ENCODE results near the gene LRRC42. TPM values are rescaled to one million over a fixed set of nuclear protein-coding genes. Genes with fewer than 3 reads are reported as not detected.
"Not testable (repeated sequence)": the region's sequence is repeated elsewhere in the genome, so short reads cannot be mapped to it uniquely, and the experiment has no call there.

The LRRC42 gene
- total RNA-seq, 1 experiment from 2014 or later = 38.1 TPM

DNA sequence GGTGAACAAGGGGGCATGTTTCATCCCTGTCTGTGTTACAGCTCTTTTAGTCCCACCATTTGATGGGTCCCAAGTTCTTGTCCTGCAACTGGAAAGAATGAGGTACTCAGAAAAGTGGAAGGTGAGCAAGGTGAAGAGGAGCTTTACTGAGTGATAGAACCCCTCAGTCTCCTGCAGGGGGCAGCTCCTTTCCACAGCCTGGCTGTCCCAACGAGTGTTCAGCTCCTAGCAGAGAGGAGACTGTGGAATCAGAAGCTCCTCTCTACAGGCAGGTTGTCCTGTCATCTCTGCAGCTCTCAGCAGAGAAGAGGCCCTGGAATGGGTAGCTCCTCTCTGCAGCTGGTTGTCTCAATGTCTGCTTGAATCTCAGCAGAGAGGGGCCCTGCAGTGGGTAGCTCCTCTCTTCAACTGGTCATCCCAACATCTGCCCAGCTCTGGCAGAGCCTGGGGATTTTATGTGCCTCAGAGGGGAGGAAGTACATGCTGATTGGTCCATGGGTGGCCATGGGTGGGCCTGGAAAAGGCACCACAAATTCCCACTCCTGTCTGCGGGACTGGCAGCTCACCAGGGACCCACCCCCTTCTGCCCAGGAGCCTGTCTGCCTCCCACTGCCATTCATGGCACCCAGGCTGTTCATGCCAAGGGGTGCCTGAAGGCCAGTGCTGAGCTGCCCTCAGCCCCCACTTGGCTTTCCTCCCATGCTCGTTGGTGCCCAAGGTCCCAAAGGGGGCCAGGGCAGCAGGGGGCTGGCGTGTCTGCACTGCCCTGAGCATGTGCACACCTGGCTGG lies 46.1 kb downstream of the LRRC42 start:
- DNase-seq (ENCODE audit: low spot score) = peak; percentile 63
- no peak overlapping the region for H3K27ac Mint-ChIP-seq

DNA sequence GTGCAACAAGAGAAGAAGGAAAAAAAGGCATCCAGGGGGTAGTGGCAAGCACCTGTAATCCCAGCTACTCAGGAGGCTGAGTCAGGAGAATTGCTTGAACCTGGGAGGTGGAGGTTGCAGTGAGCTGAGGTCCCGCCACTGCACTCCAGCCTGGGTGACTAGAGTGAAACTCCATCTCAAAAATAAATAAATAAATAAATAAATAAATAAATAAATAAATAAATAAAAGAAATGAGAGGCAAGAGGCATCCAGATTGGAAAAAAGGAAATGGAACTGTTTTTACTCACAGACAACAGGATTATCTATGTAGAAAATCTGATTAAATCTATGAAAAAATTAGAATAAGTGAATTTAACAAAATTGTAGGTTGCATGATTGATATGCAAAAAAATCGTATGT lies 48.4 kb downstream of the LRRC42 start:
- DNase-seq (ENCODE audit: low spot score); H3K9me3 Mint-ChIP-seq; ATAC-seq; H3K4me3 Mint-ChIP-seq; POLR2A ChIA-PET; H3K4me1 Mint-ChIP-seq; H3K27ac Mint-ChIP-seq; CTCF ChIA-PET; H3K27me3 Mint-ChIP-seq (ENCODE audit: low read depth); H3K36me3 Mint-ChIP-seq: not testable (repeated sequence)

More for the DNA sequence above, 46.1 kb downstream of the LRRC42 start:
- Mint-ChIP-seq H3K27me3 (ENCODE audit: low read depth) (0 out of 2 replicates have a peak, but pooled peaks cover under 1% of the 10 kb centered on the region), H3K4me1 (no peaks in the 10 kb centered on the region), H3K9me3 (no peaks in the 10 kb centered on the region), H3K36me3 (no peaks in the 10 kb centered on the region), H3K4me3 (no peak overlapping the region)
- POLR2A ChIA-PET = interaction anchor here (0.6 kb wide), 2 partner anchors 53 to 89 kb away, joined by 3 to 5 read pairs; no protein-coding TSS in a partner anchor
- TF ChIP-seq, protein P1, sequence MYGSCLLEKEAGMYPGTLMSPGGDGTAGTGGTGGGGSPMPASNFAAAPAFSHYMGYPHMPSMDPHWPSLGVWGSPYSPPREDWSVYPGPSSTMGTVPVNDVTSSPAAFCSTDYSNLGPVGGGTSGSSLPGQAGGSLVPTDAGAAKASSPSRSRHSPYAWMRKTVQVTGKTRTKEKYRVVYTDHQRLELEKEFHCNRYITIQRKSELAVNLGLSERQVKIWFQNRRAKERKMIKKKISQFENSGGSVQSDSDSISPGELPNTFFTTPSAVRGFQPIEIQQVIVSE (CRISPR knock-in tag; IDR thresholded peaks at IDR 0.05; ENCODE audit: borderline replicate concordance) = no peak
- TF ChIP-seq, protein P2, sequence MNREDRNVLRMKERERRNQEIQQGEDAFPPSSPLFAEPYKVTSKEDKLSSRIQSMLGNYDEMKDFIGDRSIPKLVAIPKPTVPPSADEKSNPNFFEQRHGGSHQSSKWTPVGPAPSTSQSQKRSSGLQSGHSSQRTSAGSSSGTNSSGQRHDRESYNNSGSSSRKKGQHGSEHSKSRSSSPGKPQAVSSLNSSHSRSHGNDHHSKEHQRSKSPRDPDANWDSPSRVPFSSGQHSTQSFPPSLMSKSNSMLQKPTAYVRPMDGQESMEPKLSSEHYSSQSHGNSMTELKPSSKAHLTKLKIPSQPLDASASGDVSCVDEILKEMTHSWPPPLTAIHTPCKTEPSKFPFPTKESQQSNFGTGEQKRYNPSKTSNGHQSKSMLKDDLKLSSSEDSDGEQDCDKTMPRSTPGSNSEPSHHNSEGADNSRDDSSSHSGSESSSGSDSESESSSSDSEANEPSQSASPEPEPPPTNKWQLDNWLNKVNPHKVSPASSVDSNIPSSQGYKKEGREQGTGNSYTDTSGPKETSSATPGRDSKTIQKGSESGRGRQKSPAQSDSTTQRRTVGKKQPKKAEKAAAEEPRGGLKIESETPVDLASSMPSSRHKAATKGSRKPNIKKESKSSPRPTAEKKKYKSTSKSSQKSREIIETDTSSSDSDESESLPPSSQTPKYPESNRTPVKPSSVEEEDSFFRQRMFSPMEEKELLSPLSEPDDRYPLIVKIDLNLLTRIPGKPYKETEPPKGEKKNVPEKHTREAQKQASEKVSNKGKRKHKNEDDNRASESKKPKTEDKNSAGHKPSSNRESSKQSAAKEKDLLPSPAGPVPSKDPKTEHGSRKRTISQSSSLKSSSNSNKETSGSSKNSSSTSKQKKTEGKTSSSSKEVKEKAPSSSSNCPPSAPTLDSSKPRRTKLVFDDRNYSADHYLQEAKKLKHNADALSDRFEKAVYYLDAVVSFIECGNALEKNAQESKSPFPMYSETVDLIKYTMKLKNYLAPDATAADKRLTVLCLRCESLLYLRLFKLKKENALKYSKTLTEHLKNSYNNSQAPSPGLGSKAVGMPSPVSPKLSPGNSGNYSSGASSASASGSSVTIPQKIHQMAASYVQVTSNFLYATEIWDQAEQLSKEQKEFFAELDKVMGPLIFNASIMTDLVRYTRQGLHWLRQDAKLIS (CRISPR knock-in tag; IDR thresholded peaks at IDR 0.05; ENCODE audit: borderline replicate concordance) = no peak
- no peak for TF ChIP-seq NFYB (CRISPR knock-in tag; conservative IDR thresholded peaks at IDR 0.05; ENCODE audit: low read depth)
- no peak for TF ChIP-seq ZNF671 (CRISPR knock-in tag; IDR thresholded peaks at IDR 0.05)
- no peak for TF ChIP-seq CBFB (CRISPR knock-in tag; IDR thresholded peaks at IDR 0.05; ENCODE audit: low read depth)
- TF ChIP-seq, protein P3, sequence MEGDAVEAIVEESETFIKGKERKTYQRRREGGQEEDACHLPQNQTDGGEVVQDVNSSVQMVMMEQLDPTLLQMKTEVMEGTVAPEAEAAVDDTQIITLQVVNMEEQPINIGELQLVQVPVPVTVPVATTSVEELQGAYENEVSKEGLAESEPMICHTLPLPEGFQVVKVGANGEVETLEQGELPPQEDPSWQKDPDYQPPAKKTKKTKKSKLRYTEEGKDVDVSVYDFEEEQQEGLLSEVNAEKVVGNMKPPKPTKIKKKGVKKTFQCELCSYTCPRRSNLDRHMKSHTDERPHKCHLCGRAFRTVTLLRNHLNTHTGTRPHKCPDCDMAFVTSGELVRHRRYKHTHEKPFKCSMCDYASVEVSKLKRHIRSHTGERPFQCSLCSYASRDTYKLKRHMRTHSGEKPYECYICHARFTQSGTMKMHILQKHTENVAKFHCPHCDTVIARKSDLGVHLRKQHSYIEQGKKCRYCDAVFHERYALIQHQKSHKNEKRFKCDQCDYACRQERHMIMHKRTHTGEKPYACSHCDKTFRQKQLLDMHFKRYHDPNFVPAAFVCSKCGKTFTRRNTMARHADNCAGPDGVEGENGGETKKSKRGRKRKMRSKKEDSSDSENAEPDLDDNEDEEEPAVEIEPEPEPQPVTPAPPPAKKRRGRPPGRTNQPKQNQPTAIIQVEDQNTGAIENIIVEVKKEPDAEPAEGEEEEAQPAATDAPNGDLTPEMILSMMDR (IDR thresholded peaks at IDR 0.05) = peak; percentile 42
- TF ChIP-seq ZNF138 (CRISPR knock-in tag; conservative IDR thresholded peaks at IDR 0.05) = no peak
- no peak for TF ChIP-seq SP1 (CRISPR knock-in tag; conservative IDR thresholded peaks at IDR 0.05)
- no peak for TF ChIP-seq SMAD3 (CRISPR knock-in tag; IDR thresholded peaks at IDR 0.05; ENCODE audit: borderline replicate concordance)
- TF ChIP-seq FOXP1 (CRISPR knock-in tag; IDR thresholded peaks at IDR 0.05; ENCODE audit: borderline replicate concordance) = 0 out of 2 replicates have a peak, but pooled peaks have one; percentile 25
- CTCF ChIA-PET = interaction anchor here (0.6 to 3.3 kb wide), 61 partner anchors 9 to 809 kb away, joined by 3 to 50 read pairs (median 4); partner anchors contain the start of genes CDCP2, CYB5RL, IFT25 and LDLRAD1
- ATAC-seq = peak; percentile 98

DNA sequence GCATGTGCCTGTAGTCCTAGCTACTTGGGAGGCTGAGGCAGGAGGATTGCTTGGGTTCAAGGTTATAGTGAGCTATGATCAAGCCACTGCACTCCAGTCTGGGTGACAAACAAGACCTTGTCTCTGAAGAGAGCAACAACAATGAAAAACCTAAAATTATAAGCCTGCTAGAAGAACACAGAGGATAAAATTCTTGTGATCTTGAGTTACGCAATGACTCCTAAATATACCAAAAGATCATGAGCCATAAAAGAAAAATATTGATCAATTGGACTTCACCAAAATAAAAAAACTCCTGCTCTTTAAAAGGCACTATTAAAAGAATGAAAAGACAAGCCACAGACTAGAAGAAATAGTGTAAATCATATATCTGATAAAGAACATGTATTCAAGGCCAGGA lies 49.5 kb downstream of the LRRC42 start:
- H3K27me3 Mint-ChIP-seq (ENCODE audit: low read depth) = 0 out of 2 replicates have a peak, but pooled peaks cover 4% of the 10 kb centered on the region
- H3K4me3 Mint-ChIP-seq = no peak overlapping the region
- ChIA-PET POLR2A (no interaction called here), CTCF (no interaction called here)
- no peak for ATAC-seq
- TF ChIP-seq ZBTB21 (CRISPR knock-in tag; IDR thresholded peaks at IDR 0.05; ENCODE audit: borderline replicate concordance) = no peak
- TF ChIP-seq TEAD4 (CRISPR knock-in tag; IDR thresholded peaks at IDR 0.05) = no peak
- TF ChIP-seq ZNF121 (CRISPR knock-in tag; IDR thresholded peaks at IDR 0.05) = no peak
- TF ChIP-seq JAZF1 (CRISPR knock-in tag; IDR thresholded peaks at IDR 0.05) = no peak
- TF ChIP-seq, protein P4, sequence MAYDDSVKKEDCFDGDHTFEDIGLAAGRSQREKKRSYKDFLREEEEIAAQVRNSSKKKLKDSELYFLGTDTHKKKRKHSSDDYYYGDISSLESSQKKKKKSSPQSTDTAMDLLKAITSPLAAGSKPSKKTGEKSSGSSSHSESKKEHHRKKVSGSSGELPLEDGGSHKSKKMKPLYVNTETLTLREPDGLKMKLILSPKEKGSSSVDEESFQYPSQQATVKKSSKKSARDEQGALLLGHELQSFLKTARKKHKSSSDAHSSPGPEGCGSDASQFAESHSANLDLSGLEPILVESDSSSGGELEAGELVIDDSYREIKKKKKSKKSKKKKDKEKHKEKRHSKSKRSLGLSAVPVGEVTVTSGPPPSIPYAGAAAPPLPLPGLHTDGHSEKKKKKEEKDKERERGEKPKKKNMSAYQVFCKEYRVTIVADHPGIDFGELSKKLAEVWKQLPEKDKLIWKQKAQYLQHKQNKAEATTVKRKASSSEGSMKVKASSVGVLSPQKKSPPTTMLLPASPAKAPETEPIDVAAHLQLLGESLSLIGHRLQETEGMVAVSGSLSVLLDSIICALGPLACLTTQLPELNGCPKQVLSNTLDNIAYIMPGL (CRISPR knock-in tag; IDR thresholded peaks at IDR 0.05) = no peak
- TF ChIP-seq ELF4 (CRISPR knock-in tag; IDR thresholded peaks at IDR 0.05; ENCODE audit: low read depth) = no peak
- TF ChIP-seq HMGA2 (CRISPR knock-in tag; IDR thresholded peaks at IDR 0.05) = no peak
- no peak for TF ChIP-seq NR1H2 (CRISPR knock-in tag; IDR thresholded peaks at IDR 0.05)
- H3K27ac Mint-ChIP-seq = no peak overlapping the region
- no peaks in the 10 kb centered on the region for H3K4me1 Mint-ChIP-seq
- DNase-seq (ENCODE audit: low spot score) = no peak
- peaks cover 4% of the 10 kb centered on the region for H3K9me3 Mint-ChIP-seq
- H3K36me3 Mint-ChIP-seq = no peaks in the 10 kb centered on the region
